ENCODE data around the gene SLC25A42. TPM values are rescaled to one million over a fixed set of nuclear protein-coding genes. Genes with fewer than 3 reads are reported as not detected.

Gene SLC25A42
- total RNA-seq, result 4.9 and 5.3 TPM in 2 replicates

GRCh38 chr19:19063183-19064097, at the start of gene SLC25A42:
Gene SLC25A42 (plus strand): TSS chr19:19063994. CDS start chr19:19096125, 32,131 bp downstream.

GRCh38 chr19:19033426-19034203, 30.2 kb upstream of the SLC25A42 start, which contains the start of the genes ARMC6 and SUGP2:
Gene ARMC6 (plus strand): TSS chr19:19033603. CDS start chr19:19034210, 607 bp downstream.
Gene SUGP2 (minus strand): TSS chr19:19033517. CDS start chr19:19031071, 2,446 bp downstream.

GRCh38 chr19:19138109-19138981, 74.6 kb downstream of the SLC25A42 start, which contains the start of gene TMEM161A:
Gene TMEM161A (minus strand): TSS chr19:19138478. CDS start chr19:19138428, 50 bp downstream.

Other genes starting within 250 kb of the SLC25A42 start
- gene UPF1, start 232.0 kb upstream of the SLC25A42 start, total RNA-seq, result 59.7 and 76.2 TPM in 2 replicates
- 0.40 and 0.93 TPM in 2 replicates for gene CERS1, start 167.8 kb upstream of the SLC25A42 start, total RNA-seq
- 204 and 212 TPM in 2 replicates for gene COPE, start 144.6 kb upstream of the SLC25A42 start, total RNA-seq
- 56.2 and 67.2 TPM in 2 replicates for gene DDX49, start 144.3 kb upstream of the SLC25A42 start, total RNA-seq
- 105 and 114 TPM in 2 replicates for gene HOMER3, start 122.8 kb upstream of the SLC25A42 start, total RNA-seq
- gene SUGP2, start 30.5 kb upstream of the SLC25A42 start, total RNA-seq, result 23.5 and 27.9 TPM in 2 replicates
- 30.8 and 44.0 TPM in 2 replicates for gene ARMC6, start 30.4 kb upstream of the SLC25A42 start, total RNA-seq
- 15.8 and 16.0 TPM in 2 replicates for gene TMEM161A, start 74.5 kb downstream of the SLC25A42 start, total RNA-seq
- gene MEF2B, start 106.3 kb downstream of the SLC25A42 start, total RNA-seq, result not detected in 2 replicates
- 15.5 and 18.9 TPM in 2 replicates for gene BORCS8, start 128.2 kb downstream of the SLC25A42 start, total RNA-seq
- gene RFXANK, start 128.3 kb downstream of the SLC25A42 start, total RNA-seq, result 38.8 and 40.3 TPM in 2 replicates
- gene NR2C2AP, start 139.4 kb downstream of the SLC25A42 start, total RNA-seq, result 6.4 and 11.4 TPM in 2 replicates
- gene NCAN, start 148.0 kb downstream of the SLC25A42 start, total RNA-seq, result under 0.01 TPM in 1 of 2 replicates, not detected in the other
- 0.53 and 0.75 TPM in 2 replicates for gene TM6SF2, start 209.3 kb downstream of the SLC25A42 start, total RNA-seq